K562 (cell line): ENCODE measurements around the gene ACTN3. TPM values are rescaled to one million over a fixed set of nuclear protein-coding genes. Genes with fewer than 3 reads are reported as not detected.

Source experiments
- ATAC-seq: fragments of 200-7000 bp; cut with Tn5 transposase; 3 replicates; pipeline ENCODE4 v1.9.1; 2020; ENCODE audit warnings: moderate library complexity
- BruUV-seq: library from RNA; stranded (reverse); fragments of 400-500 nt; replicated peaks from 2 replicates; lab custom pipeline; 2021; lab: Mats Ljungman, UMichigan
- CTCF ChIA-PET: fragments of 300-600 bp; formaldehyde crosslinking; extraction: SDS; loops from one replicate; lab custom pipeline; 2021; ENCODE audit warnings: low intra/inter-chr PET ratio; lab: Yijun Ruan, JAX
- POLR2A ChIA-PET: fragments of 300-600, 350-650 bp; sonication (Branson Sonifier 250); formaldehyde crosslinking; extraction: SDS; loops from one replicate; lab custom pipeline; 2021; ENCODE audit warnings: antibody characterized with exemption, inconsistent platforms; lab: Yijun Ruan, JAX
- DNase-seq, 4 experiments: peaks; one replicate each; pipeline versions ENCODE4 v3.0.0 to v3.0.0-alpha.2; 2011 to 2018; ENCODE audit warnings: low spot score in 3 of 4, mixed read lengths in 3 of 4; ENCODE audit errors: extremely low read depth in 1 of 4
- FAIRE-seq: peaks from 2 replicates; lab custom pipeline; 2011; peaks lifted over from hg19 to GRCh38; lab: Jason Lieb, UNC
- H2AFZ ChIP-seq: 2 replicates; pipeline ENCODE4 v1.6.0; 2011; ENCODE audit warnings: low read depth, low read length, control low read depth, inconsistent platforms
- H3K27ac ChIP-seq: fragments of 200-600 bp; 3 replicates; pipeline ENCODE4 v1.8.0; 2011; ENCODE audit warnings: low read depth, mild to moderate bottlenecking, control low read depth, inconsistent platforms, low read length, moderate library complexity, mixed read lengths; ENCODE audit errors: extremely low read depth
- H3K27me3 ChIP-seq, 2 experiments: fragments of 300-600 bp in 1 of 2; 2 replicates in 1 of 2; 3 replicates in 1 of 2; pipeline versions ENCODE4 v1.6.0 to v1.8.0; 2011; ENCODE audit warnings: inconsistent platforms in 2 of 2, low read length in 2 of 2, mild to moderate bottlenecking in 1 of 2, mixed read lengths in 1 of 2, moderate library complexity in 1 of 2; ENCODE audit not compliant: control insufficient read depth in 2 of 2, insufficient read depth in 2 of 2
- H3K36me3 ChIP-seq: fragments of 300-600 bp; 3 replicates; pipeline ENCODE4 v1.8.0; 2011; ENCODE audit warnings: mild to moderate bottlenecking, low read length, inconsistent platforms; ENCODE audit not compliant: control insufficient read depth, insufficient read depth
- H3K4me1 ChIP-seq, 2 experiments: fragments of 200-600 bp in 1 of 2; replicated peaks in 1 of 2; 2 replicates in 1 of 2; 3 replicates in 1 of 2; pipeline versions ENCODE4 v1.5.1 to v1.8.0; 2011; ENCODE audit warnings: inconsistent platforms in 2 of 2, low read length in 2 of 2, mild to moderate bottlenecking in 1 of 2, mixed read lengths in 1 of 2, moderate library complexity in 1 of 2; ENCODE audit not compliant: control insufficient read depth in 2 of 2, insufficient read depth in 2 of 2
- H3K4me2 ChIP-seq: 2 replicates; pipeline ENCODE4 v1.6.1; 2011; ENCODE audit warnings: low read length, control low read depth, inconsistent platforms, mixed read lengths; ENCODE audit not compliant: insufficient read depth
- H3K4me3 ChIP-seq: fragments of 200-600 bp; sonication (generic), shearing (Covaris generic); 2 replicates; pipeline ENCODE4 v1.5.1; 2016; ENCODE audit warnings: control low read depth, inconsistent platforms
- H3K79me2 ChIP-seq: fragments of 200-600 bp; 3 replicates; pipeline ENCODE4 v1.8.0; 2011; ENCODE audit warnings: low read length, inconsistent platforms; ENCODE audit not compliant: control insufficient read depth, insufficient read depth
- H3K9ac ChIP-seq, 2 experiments: 2 replicates each; pipeline versions ENCODE4 v1.6.0 to v1.6.1; 2011; ENCODE audit warnings: low read depth in 2 of 2, low read length in 2 of 2, control low read depth in 1 of 2, inconsistent platforms in 1 of 2, mild to moderate bottlenecking in 1 of 2, mixed read lengths in 1 of 2; ENCODE audit not compliant: insufficient read depth in 1 of 2
- H3K9me1 ChIP-seq: one replicate; pipeline ENCODE4 v1.6.0; 2011; ENCODE audit warnings: inconsistent platforms, mild to moderate bottlenecking, low read length, moderate library complexity; ENCODE audit not compliant: control insufficient read depth, insufficient read depth
- H3K9me3 ChIP-seq: replicated peaks from 2 replicates; pipeline ENCODE4 v1.5.1; 2011; ENCODE audit warnings: low read depth, low read length, inconsistent platforms; ENCODE audit not compliant: control insufficient read depth, insufficient read depth
- H4K20me1 ChIP-seq: replicated peaks from 2 replicates; pipeline ENCODE4 v1.6.1; 2011; ENCODE audit warnings: low read length, inconsistent platforms, mixed read lengths; ENCODE audit not compliant: control insufficient read depth, insufficient read depth
- CGGBP1 ChIP-seq: fragments of 250-450 bp; sonication (Bioruptor Pico); IDR thresholded peaks from 2 replicates; pipeline ENCODE4 v1.9.0; 2021; ENCODE audit warnings: mild to moderate bottlenecking
- COPS2 ChIP-seq: fragments of 450-650 bp; conservative IDR thresholded peaks from 2 replicates; pipeline ENCODE4 v1.6.1; 2016; ENCODE audit warnings: mild to moderate bottlenecking, moderate library complexity
- HDAC3 ChIP-seq: fragments of 450-650 bp; IDR thresholded peaks from 2 replicates; pipeline ENCODE4 v1.6.1; 2018; ENCODE audit warnings: borderline replicate concordance, mild to moderate bottlenecking, moderate library complexity; ENCODE audit not compliant: partially characterized antibody
- IRF1 ChIP-seq: sonication (generic); formaldehyde crosslinking; IDR thresholded peaks from 2 replicates; pipeline ENCODE4 v1.8.0; 2022; ENCODE audit warnings: missing genetic modification reagents, mild to moderate bottlenecking, borderline replicate concordance
- KDM4B ChIP-seq, 2 experiments: fragments of 450-650 bp in 1 of 2; sonication (generic) in 1 of 2; IDR thresholded peaks; 2 replicates each; pipeline ENCODE4 v1.6.1; 2016 to 2017; ENCODE audit warnings: borderline replicate concordance in 2 of 2, antibody characterized with exemption in 1 of 2, low read depth in 1 of 2, mild to moderate bottlenecking in 1 of 2
- MYC ChIP-seq, 2 experiments: fragments of 250-450 bp in 1 of 2; sonication (Bioruptor Pico) in 1 of 2; IDR thresholded peaks; 2 replicates each; pipeline versions ENCODE4 v1.5.1 to v1.6.1; 2012 to 2021; ENCODE audit warnings: low read depth in 2 of 2, borderline replicate concordance in 1 of 2, improper control_type of control experiment in 1 of 2, low read length in 1 of 2, mild to moderate bottlenecking in 1 of 2, moderate library complexity in 1 of 2
- NR2C2 ChIP-seq, 2 experiments: fragments of 200-800 bp in 1 of 2; sonication (Bioruptor generic) in 1 of 2; sonication (generic) in 1 of 2; formaldehyde crosslinking in 1 of 2; IDR thresholded peaks; 2 replicates each; pipeline versions ENCODE4 v1.6.1 to v1.8.0; 2016 to 2022; ENCODE audit warnings: mild to moderate bottlenecking in 1 of 2, missing compliant biosample characterization in 1 of 2, missing genetic modification characterization in 1 of 2, missing genetic modification reagents in 1 of 2
- PRPF4 ChIP-seq: fragments of 200-400 bp; formaldehyde crosslinking; IDR thresholded peaks from one replicate; pipeline ENCODE4 v1.6.1; 2017; ENCODE audit warnings: low read length, low read depth, mild to moderate bottlenecking; ENCODE audit not compliant: insufficient read depth, poor library complexity, severe bottlenecking
- SAP30 ChIP-seq: fragments of 200-600 bp; sonication (generic); IDR thresholded peaks from 2 replicates; pipeline ENCODE4 v1.6.1; 2012; ENCODE audit warnings: borderline replicate concordance, low read depth, mild to moderate bottlenecking, moderate library complexity, low read length, control low read depth, inconsistent platforms; ENCODE audit not compliant: insufficient read depth, poor library complexity, severe bottlenecking
- SLC30A9 ChIP-seq: fragments of 250-450 bp; sonication (Bioruptor Pico); IDR thresholded peaks from 2 replicates; pipeline ENCODE4 v1.8.0; 2022; ENCODE audit warnings: mild to moderate bottlenecking, moderate library complexity
- TAF15 ChIP-seq: fragments of 200-400 bp; formaldehyde crosslinking; IDR thresholded peaks from 2 replicates; pipeline ENCODE4 v1.6.1; 2017; ENCODE audit warnings: mild to moderate bottlenecking, low read depth, low read length, moderate library complexity
- TSHZ1 ChIP-seq: fragments of 250-450 bp; sonication (Bioruptor Pico); IDR thresholded peaks from 2 replicates; pipeline ENCODE4 v1.4.0; 2020; ENCODE audit warnings: mild to moderate bottlenecking, moderate library complexity
- ZNF143 ChIP-seq: sonication (generic); formaldehyde crosslinking; IDR thresholded peaks from 2 replicates; pipeline ENCODE4 v1.9.0; 2022; ENCODE audit warnings: mild to moderate bottlenecking, missing genetic modification reagents
- ZNF699 ChIP-seq: fragments of 250-450 bp; sonication (Bioruptor Pico); IDR thresholded peaks from 2 replicates; pipeline ENCODE4 v1.8.0; 2021; ENCODE audit warnings: mild to moderate bottlenecking, moderate library complexity; ENCODE audit not compliant: insufficient replicate concordance
- WGBS: fragments of 100-300 bp; shearing (Covaris generic); methylation state at CpG from one replicate; pipeline ENCODE4 v1.1.6; 2016; ENCODE audit warnings: low coverage, mixed read lengths; ENCODE audit not compliant: insufficient coverage; ENCODE audit errors: missing lambda C conversion rate; 5-methylcytosine and 5-hydroxymethylcytosine counted together
- in situ Hi-C: fragments of 300-500 bp; cut with MboI; formaldehyde crosslinking; loops from 4 replicates; pipeline ENCODE4 v1.15.0; 2018; ENCODE audit warnings: inconsistent platforms, mixed read lengths
- intact Hi-C: fragments of 100-400 bp; cut with micrococcal nuclease; formaldehyde crosslinking; loops from 2 replicates; pipeline ENCODE4 v1.14.2; 2022
- polyA plus RNA-seq, 8 experiments: library from polyadenylated mRNA; depleted of rRNA in 4 of 8; stranded (reverse) in 5 of 8; unstranded in 3 of 8; fragments of >200 nt; fragmentation: Nextera tagmentation in 2 of 8; fragmentation: Illumina TruSeq in 1 of 8; extraction: Ambion mirVana in 2 of 8; extraction: Trizol in 1 of 8; gene quantifications; 2 replicates each; pipeline versions ENCODE4 v1.2.1 to v1.2.3, GENCODE V29; 2011 to 2014; ENCODE audit warnings: inconsistent platforms in 1 of 8, missing spikeins in 1 of 8
- total RNA-seq, 7 experiments: library from RNA; depleted of rRNA in 6 of 7; stranded (reverse); fragments of >200 nt in 6 of 7; fragmentation: Illumina TruSeq in 2 of 7; extraction: Trizol in 2 of 7; gene quantifications; 2 replicates each; pipeline versions ENCODE4 v1.2.1 to v1.2.3, GENCODE V29; 2011 to 2021; ENCODE audit warnings: low replicate concordance in 1 of 7

Gene ACTN3
- total and polyA plus RNA-seq, 9 of the 15 experiments (the other 6 are each of a cell fraction or from before 2014, with no cell fraction given) = not detected

GRCh38 chr11:66554602-66555001 lies 7.9 kb downstream of the ACTN3 start:
- no peak overlapping the region for H2AFZ ChIP-seq
- no peak overlapping the region for H3K27ac ChIP-seq
- in situ Hi-C loops = loop anchor here (10.0 kb wide), 1 partner anchor 260 kb away; no protein-coding TSS in a partner anchor
- ChIA-PET CTCF (no interaction called here), POLR2A (interaction anchor here (0.9 kb wide), 1 partner anchor 10 kb away, joined by 3 read pairs; no protein-coding TSS in a partner anchor)
- BruUV-seq = no TSS peak
- ATAC-seq (no peak), FAIRE-seq (no peak), DNase-seq (no peak)
- no peaks in the 10 kb centered on the region for H3K36me3 ChIP-seq
- no peaks in the 10 kb centered on the region for H3K9me1 ChIP-seq
- no peak overlapping the region; a peak in 1 of 4 replicates for H3K9ac ChIP-seq
- H3K4me2 ChIP-seq = no peak overlapping the region
- TF ChIP-seq NR2C2 (CRISPR knock-in tag; IDR thresholded peaks at IDR 0.05) (no peak), NR2C2 (tag; IDR thresholded peaks at IDR 0.05) (no peak), CGGBP1 (CRISPR knock-in tag) (no peak), SAP30 (no peak), SLC30A9 (CRISPR knock-in tag) (no peak), MYC (IDR thresholded peaks at IDR 0.05; ENCODE audit: low read depth, low read length) (no peak), MYC (CRISPR knock-in tag; IDR thresholded peaks at IDR 0.05; ENCODE audit: borderline replicate concordance, low read depth) (no peak), TAF15 (no peak), PRPF4 (no peak), ZNF699 (CRISPR knock-in tag) (no peak), TSHZ1 (CRISPR knock-in tag) (no peak), KDM4B (IDR thresholded peaks at IDR 0.05; ENCODE audit: borderline replicate concordance in 2 of 2, low read depth in 1 of 2) (no peak), COPS2 (no peak), ZNF143 (CRISPR knock-in tag) (no peak), HDAC3 (no peak), IRF1 (no peak)
- H3K27me3 ChIP-seq = peaks cover 0 to 4% of the 10 kb centered on the region in 2 experiments; a peak in 1 of 5 replicates
- H3K79me2 ChIP-seq = no peaks in the 10 kb centered on the region
- intact Hi-C loops = no loop called here
- H4K20me1 ChIP-seq = no peaks in the 10 kb centered on the region
- peaks cover 5 to 16% of the 10 kb centered on the region in 2 experiments; a peak in 4 of 5 replicates for H3K4me1 ChIP-seq
- no peaks in the 10 kb centered on the region for H3K9me3 ChIP-seq
- H3K4me3 ChIP-seq = no peak overlapping the region
- 27% methylated on average over 5 of the region's 5 CpGs for WGBS
